Measurements from ENCODE around the gene TMEM217. TPM values are rescaled to one million over a fixed set of nuclear protein-coding genes. Genes with fewer than 3 reads are reported as not detected.
"Not testable (repeated sequence)": the region's sequence is repeated elsewhere in the genome, so short reads cannot be mapped to it uniquely, and the experiment has no call there.

Gene TMEM217
- total RNA-seq, 1 donor from 2014 or later, result 15.7 TPM

DNA sequence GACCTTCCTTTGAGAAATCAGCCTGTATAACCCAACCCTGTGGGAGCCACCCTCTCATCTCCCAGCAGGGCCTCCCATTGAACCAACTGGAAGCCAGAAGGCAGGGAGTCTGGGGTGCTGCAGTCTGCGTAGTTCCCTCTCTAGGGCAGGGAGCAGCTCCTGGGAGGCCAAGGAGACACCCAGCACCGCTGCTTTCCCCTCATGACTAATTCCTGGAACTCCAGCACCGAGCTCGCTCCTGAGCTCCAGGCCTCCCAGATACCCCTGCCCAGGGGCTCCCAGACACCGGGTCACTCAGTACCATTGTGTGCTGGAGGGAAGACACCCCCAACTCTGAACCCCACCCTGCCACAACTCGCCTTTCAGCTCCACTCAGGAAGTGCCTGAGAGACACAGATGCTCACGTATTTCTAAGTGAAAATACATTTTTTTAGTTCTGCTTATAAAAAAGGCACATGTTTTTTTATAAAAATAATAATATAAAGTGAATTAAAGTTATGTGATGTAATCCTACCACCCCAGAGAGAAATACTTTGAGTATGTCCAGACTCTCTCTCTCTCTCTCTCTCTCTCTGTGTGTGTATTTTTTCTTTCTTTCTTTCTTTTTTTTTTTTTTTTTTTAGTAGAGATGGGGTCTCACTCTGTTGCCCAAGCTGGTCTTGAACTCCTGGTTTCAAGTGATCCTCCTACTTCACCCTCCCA lies 70.5 kb downstream of the TMEM217 start:
- DNase-seq (ENCODE audit: extremely low read depth, low read depth, low spot score), result no peak

DNA sequence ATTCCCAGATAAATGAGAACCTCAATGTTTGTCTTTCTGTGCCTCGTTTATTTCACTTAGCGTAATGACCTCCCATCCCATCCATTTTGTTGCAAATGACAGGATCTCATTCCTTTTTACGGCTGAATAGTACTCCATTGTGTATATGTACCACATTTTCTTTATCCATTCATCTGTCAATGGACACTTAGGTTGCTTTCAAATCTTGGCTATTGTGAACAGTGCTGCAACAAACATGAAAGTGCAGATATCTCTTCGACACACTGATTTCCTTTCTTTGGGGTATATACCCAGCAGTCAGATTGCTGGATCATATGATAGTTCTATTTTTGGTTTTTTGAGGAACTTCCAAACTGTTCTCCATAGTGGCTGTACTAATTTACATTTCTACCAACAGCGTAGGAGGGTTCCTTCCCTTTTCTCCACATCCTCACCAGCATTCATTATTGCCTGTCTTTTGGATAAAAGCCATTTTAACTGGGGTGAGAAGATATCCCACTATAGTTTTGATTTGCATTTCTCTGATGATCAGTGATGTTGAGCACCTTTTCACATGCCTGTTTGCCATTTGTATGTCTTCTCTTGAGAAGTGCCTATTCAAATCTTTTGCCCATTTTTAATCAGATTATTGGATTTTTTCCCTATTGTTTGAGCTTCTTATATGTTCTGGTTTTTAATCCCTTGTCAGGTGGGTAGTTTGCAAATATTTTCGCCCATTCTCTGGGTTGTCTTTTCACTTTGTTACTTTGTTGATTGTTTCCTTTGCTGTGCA lies 71.8 kb downstream of the TMEM217 start:
- DNase-seq (ENCODE audit: extremely low read depth, low read depth, low spot score), result not testable (repeated sequence)

DNA sequence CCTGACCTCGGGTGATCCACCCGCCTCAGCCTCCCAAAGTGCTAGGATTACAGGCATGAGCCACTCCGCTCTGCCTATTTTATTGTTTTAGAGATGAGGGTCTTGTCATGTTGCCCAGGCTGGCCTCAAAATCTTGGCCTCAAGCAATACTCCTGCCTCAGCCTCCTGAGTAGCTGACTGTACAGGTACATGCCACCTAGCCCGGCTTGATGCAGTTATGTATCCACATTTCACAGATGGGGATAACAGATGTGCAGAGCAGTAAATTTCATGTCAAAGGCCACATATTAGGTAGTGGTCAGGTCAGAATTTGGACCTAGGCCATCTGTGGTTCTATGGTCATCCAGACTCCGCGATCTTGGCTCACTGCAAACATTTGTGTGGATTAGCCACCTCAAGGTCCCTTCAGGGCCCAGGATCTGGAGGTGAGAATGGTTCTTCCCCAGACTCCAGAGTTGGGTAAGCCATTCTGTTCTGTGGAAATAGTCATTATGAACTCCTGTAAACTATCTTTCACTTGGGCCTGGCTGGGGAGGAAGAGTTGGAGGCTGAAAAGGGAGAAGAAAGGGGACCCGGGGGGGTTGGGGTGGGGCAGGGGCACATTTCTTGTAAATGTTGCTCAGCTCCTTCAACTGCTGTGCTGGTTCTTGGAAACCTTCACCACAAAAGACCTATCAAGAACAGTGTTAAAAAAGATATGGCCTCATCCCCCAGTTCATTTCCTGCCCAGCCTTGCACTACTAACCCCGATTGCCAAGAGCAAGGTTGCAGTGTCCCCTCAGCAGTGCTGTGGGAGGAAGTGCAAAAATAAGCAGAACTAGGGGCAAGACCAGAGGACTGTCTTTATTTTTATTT lies 75.0 kb downstream of the TMEM217 start:
- no peak for DNase-seq (ENCODE audit: extremely low read depth, low read depth, low spot score)

DNA sequence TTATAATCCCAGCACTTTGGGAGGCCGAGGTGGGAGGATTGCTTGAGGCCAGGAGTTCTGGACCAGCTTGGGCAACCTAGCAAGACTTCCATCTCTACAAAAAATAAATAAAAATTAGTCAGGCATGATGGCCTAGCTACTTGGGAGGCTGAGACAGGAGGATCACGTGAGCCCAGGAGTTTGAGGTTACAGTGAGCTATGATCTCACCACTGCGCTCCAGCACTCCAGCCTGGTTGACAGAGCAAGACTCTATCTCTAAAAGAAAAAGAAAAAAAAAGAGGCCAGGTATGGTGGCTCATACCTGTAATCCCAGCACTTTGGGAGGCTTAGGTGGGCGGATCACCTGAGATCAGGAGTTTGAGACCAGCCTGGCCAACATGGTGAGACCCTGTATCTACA lies 77.3 kb downstream of the TMEM217 start:
- DNase-seq (ENCODE audit: extremely low read depth, low read depth, low spot score), result not testable (repeated sequence)

DNA sequence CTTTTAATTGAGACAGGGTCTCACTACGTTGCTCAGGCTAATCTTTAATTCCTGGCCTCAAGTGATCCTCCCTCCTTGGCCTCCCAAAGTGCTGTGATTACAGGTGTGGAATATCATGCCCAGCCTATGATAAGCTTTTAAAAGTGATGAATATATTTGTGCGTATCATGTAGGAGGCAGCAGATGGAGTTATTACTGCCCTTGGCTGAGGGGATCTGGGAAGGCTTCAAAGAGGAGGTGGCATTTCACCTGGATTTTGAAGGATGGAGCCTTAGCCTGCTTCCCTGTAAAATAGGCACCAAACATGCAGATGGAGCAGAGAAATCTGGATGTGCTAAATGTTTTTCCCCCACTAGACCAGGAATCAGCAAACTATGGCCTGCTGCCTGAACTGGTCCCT lies 77.9 kb downstream of the TMEM217 start:
- no peak for DNase-seq (ENCODE audit: extremely low read depth, low read depth, low spot score)

DNA sequence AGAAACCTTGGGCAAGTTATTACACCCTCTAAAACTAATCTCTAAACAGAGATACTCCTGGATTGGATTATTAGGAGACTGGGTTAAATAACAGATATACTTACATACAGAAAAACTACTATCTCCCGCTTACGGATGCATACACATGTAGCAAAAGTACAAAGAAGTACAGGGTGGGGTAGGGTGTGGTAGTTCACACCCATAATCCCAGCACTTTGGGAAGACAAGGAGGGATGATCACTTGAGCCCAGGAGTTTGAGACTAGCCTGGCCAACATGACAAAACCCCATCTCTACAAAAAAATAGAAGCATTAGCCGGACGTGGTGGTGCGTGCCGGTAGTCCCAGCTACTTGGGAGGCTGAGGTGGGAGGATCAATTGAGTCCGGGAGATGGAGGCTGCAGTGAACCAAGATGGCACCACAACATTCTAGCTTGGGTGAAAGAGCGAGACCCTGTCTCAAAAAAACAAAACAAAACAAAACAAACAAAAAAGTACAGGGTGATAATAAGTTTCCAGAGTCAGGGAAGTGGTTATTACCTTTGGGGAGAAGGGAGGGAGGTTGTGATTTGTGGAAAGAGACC lies 79.9 kb downstream of the TMEM217 start:
- no peak for DNase-seq (ENCODE audit: extremely low read depth, low read depth, low spot score)

DNA sequence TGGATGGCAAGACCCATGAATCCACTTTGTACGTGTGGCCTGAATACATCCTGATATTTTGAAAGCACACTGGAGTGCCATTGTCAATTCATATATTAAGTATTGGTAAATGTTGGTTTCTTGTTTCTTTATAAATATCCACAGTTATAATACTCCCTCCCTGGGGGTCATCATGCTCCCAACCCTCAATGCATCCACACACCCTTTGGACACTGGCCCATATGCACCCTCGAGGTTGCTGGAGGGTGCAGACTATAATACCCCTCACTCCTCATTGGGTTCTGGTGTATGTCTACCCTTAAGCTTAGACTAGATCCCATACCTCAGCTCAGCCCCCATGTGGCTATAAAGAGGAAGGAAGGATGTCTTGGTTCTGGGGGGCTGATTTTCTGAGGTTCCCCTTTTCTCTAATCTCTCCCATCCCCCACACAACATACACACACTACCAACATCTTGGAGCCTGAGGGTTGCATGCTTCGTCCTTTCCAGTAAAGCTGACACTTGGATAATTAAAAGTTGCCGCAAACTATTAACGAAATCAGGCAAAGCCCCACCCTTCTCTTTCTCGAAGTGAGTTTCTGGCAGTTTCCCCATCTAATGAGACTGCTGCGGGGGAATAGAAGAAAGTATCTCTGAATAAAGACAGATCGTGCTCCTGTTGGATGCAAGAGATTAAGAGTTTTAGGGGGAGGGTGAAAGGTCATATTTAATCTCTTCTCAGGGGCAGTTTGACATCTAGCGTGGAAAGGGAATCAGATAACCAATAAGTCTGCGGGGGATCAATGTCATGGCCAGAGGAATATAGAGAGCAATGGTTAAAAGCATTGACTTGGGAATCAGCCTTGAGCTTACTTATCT lies 80.6 kb downstream of the TMEM217 start:
- no peak for DNase-seq (ENCODE audit: extremely low read depth, low read depth, low spot score)

DNA sequence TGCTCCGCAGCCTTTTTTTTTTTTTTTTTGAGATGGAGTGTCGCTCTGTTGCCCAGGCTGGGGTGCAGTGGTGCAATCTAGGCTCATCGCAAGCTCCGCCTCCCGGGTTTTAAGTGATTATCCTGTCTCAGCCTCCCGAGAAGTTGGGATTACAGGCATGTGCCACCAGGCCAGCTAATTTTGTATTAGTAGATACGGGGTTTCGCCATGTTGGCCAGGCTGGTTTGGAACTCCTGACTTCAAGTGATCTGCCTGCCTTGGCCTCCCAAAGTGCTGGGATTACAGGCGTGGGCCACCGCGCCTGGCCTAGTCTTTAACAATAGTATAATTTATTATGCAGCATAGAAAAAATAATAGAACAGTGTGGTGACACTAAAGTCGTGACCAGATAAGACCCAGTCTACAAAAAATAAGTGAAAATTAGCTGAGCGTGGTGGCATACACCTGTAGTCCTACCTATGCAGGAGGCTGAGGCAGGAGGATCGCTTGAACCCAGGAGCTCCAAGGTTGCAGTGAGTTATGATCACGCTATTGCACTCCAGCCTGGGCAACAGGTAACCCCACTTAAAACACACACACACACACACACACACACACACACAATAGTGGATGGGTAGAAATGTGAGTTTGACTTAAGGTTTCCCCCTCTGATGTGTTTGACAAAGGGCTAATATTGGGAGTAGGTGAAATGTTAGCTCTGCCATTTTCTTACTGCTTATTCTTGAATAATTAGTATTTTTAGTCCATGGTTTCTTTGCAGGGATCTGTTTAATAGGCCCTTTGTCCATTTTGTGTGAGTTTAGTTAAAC lies 81.5 kb downstream of the TMEM217 start:
- no peak for DNase-seq (ENCODE audit: extremely low read depth, low read depth, low spot score)

DNA sequence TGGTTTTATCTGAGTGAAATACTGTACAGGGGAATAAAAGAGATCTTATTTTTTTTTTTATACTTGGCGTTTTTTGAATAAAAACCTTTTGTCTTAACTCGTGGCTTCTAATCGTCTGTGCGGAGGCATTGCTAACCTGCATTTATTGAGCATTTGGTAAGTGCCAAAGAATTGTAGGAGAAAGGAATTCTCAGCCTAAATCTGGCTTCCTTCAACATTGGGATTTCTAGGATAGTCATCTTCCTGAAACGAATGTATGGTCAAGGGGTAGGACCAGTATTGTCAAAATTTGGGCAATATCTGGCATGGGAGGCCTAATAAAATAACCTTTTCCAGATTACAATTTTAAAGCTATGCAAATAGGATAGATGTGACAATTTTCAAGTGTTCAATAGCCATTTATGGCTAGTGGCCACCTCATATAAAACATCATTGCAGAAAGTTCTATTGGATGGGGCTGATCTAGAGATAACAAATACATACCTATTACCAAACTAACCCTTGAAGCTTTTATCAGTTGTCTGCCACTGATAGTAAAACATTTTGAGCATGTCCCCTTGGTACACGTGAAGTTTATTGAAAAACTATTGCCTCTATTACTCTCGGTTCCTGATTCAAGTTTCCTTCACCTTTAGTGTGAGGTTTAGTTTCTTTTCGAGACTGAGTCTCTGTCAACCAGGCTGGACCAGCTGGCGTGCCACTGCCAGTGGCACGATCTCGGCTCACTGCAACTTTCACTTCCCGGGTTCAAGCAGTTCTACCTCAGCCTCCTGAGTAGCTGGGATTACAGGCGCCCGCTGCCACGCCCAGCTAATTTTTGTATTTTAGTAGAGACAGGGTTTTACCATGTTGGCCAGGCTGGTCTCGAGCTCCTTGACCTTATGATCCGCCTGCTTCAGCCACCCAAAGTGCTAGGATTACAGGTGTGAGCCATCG lies 82.3 kb downstream of the TMEM217 start:
- DNase-seq (ENCODE audit: extremely low read depth, low read depth, low spot score), result no peak

DNA sequence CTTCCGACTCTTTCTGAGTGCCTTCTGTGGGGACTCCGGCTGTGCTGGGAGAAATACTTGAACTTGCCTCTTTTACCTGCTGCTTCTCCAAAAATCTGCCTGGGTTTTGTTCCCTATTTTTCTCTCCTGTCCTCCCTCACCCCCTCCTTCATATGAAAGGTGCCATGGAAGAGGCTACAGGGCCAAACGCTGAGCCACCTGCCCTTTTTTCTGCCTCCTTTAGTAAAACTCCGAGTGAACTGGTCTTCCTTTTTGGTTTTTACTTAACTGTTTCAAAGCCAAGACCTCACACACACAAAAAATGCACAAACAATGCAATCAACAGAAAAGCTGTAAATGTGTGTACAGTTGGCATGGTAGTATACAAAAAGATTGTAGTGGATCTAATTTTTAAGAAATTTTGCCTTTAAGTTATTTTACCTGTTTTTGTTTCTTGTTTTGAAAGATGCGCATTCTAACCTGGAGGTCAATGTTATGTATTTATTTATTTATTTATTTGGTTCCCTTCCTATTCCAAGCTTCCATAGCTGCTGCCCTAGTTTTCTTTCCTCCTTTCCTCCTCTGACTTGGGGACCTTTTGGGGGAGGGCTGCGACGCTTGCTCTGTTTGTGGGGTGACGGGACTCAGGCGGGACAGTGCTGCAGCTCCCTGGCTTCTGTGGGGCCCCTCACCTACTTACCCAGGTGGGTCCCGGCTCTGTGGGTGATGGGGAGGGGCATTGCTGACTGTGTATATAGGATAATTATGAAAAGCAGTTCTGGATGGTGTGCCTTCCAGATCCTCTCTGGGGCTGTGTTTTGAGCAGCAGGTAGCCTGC lies 83.2 kb downstream of the TMEM217 start:
- DNase-seq (ENCODE audit: extremely low read depth, low read depth, low spot score), result no peak

DNA sequence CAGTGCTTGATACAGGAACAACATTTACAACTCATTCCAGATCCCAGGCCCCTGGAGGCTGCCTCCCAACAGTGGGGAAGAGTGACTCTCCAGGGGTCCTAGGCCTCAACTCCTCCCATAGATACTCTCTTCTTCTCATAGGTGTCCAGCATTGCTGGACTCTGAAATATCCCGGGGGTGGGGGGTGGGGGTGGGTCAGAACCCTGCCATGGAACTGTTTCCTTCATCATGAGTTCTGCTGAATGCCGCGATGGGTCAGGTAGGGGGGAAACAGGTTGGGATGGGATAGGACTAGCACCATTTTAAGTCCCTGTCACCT lies 83.8 kb downstream of the TMEM217 start:
- no peak for DNase-seq (ENCODE audit: extremely low read depth, low read depth, low spot score)

DNA sequence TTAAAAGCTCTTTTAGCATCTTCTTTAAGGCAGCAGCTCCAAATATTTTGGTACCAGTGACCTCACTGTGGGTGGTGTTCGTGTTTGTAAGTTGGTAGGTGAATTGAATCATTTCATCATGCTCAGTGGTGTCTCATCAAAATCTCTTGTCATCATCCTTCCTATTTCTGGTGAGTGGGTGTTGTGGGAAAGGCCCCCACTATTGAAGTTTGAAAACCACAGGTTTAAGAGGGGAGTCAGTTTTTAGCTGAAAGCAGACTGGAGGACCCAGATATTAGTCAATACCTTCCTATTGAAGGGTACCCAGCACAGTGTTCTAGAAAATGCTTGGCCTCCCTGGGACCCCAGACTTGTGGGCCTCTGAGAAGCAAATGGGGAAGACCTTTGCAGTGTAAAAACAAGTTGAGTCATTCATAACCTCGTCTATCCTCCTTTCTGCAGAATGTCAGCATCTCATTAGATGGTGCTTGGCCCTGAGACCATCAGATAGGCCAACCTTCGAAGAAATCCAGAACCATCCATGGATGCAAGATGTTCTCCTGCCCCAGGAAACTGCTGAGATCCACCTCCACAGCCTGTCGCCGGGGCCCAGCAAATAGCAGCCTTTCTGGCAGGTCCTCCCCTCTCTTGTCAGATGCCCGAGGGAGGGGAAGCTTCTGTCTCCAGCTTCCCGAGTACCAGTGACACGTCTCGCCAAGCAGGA lies 84.3 kb downstream of the TMEM217 start:
- DNase-seq (ENCODE audit: extremely low read depth, low read depth, low spot score), result no peak

DNA sequence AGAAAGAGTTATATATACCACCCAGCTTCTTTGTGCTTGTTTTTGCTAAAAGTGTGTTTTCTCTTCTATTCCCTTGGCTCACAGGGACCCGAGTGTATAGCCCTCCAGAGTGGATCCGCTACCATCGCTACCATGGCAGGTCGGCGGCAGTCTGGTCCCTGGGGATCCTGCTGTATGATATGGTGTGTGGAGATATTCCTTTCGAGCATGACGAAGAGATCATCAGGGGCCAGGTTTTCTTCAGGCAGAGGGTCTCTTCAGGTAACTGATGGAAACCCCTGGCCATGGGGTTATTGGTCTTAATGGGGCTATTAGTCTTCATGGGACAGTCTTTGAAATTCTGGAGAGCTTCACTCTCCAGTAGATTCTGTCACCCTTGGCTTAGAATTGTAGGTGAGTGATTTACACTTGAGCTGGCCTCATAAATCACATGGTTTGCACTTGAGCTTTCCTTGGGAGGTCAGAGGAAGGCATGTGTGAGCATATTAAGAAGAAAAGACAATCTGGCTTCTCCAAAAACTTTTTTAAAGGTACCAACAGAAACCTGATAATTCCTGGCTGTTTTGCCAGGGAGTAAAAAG lies 84.9 kb downstream of the TMEM217 start:
- no peak for DNase-seq (ENCODE audit: extremely low read depth, low read depth, low spot score)

DNA sequence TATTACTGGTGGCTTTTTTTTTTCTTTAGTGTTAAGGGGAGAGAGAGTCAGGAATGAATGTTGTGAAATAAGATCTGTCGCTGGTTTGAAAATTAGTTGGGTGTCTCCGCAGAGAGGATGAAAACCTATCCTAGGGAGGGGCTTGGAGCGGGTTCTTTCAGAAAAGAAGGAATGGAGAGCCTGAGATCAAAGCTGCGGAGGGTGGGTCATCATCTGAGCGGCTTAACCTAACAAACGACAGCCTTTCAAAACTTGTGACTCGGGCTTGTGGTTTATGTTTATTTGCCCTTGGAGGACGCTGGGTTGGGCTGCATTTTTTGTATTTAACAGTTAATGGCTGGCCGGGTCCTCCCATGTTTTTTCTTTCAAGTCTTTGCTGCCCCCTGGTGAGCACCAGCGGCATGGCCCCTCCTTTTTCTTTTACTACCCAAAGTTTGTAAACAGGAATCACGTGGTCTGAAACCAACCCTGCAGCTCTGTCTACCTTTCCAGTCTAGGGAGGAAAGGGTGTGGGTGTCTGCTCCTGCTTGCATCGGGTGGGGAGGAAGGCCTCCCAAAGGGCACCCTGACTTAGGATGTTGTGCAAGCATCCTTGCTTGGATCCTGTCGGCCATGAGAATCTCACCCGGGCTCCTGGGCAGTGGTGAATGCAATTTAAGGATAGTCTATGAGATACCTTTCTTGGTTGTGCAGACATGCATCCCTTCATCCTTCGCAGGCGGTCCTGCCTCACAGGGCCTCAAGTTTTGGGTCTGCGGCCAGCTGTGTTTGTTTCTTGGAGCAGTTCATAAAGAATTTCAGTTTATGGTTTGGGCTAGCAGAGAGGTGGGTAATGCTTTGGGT lies 85.8 kb downstream of the TMEM217 start:
- peak; percentile 66 for DNase-seq (ENCODE audit: extremely low read depth, low read depth, low spot score)

DNA sequence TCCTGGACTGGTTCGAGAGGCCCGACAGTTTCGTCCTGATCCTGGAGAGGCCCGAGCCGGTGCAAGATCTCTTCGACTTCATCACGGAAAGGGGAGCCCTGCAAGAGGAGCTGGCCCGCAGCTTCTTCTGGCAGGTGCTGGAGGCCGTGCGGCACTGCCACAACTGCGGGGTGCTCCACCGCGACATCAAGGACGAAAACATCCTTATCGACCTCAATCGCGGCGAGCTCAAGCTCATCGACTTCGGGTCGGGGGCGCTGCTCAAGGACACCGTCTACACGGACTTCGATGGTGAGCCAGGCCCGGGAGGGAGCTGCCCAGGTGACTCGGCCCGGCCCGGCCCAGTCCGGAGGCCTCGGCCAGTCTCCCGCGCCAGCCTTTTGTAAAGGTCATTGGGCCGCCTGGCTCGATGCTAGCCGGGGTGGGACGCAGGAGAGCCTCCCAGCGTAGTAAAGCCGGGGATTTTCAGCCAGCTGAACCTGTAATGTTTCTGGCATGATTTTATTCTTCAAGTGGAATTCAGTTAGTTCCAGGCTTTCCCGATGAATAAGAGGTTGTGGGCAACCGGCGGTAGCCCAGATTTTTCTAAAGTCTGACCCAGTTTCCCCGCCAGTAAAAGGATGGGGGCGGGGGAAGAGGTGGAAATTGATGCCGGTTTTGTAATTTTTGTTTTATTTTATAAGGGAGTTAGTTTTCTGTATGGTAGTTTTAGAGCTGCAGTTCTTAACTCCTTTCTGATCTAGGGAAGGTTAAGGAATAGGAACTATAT lies 86.6 kb downstream of the TMEM217 start:
- DNase-seq (ENCODE audit: extremely low read depth, low read depth, low spot score), result no peak

Data from glomerular endothelial cell (primary cell).